Measurements from ENCODE around the gene RHOBTB3.

DNA sequence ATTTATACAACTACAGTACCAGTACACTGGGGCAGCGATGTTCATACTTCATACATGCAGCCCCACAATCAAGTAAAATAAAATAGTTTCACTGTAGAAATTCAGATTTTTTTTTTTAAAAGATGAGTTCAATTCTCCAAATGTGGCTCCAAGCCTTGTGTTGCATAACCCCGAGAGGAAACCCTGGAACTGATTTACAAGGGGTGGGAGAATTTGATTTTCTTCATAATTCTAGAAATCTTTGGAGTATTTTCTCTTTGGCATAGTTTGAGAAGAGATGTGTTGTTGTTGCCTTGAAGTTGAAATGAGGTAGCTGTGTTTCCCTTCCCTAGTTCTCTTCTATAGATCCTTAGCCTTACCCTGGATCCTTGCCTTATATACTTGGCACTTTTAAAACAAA, 3.1 kb downstream of the RHOBTB3 start:
- TF ChIP-seq, protein P1, sequence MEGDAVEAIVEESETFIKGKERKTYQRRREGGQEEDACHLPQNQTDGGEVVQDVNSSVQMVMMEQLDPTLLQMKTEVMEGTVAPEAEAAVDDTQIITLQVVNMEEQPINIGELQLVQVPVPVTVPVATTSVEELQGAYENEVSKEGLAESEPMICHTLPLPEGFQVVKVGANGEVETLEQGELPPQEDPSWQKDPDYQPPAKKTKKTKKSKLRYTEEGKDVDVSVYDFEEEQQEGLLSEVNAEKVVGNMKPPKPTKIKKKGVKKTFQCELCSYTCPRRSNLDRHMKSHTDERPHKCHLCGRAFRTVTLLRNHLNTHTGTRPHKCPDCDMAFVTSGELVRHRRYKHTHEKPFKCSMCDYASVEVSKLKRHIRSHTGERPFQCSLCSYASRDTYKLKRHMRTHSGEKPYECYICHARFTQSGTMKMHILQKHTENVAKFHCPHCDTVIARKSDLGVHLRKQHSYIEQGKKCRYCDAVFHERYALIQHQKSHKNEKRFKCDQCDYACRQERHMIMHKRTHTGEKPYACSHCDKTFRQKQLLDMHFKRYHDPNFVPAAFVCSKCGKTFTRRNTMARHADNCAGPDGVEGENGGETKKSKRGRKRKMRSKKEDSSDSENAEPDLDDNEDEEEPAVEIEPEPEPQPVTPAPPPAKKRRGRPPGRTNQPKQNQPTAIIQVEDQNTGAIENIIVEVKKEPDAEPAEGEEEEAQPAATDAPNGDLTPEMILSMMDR (IDR thresholded peaks at IDR 0.05) = no peak
- TF ChIP-seq POLR2A (IDR thresholded peaks at IDR 0.05) = no peak
